Effector memory CD4-positive, alpha-beta T cell (primary cell): Measurements from ENCODE around the gene MEGF6.

Source experiments
- DNase-seq, 3 donors: peaks; one replicate each; pipeline ENCODE4 v3.0.0-alpha.2; 2020
- H3K27ac ChIP-seq: 2 replicates; pipeline ENCODE4 v1.7.0; 2013; ENCODE audit warnings: mild to moderate bottlenecking, low read length, moderate library complexity; ENCODE audit not compliant: insufficient read depth, poor library complexity, severe bottlenecking
- H3K27me3 ChIP-seq: replicated peaks from 2 replicates; pipeline ENCODE4 v1.7.0; 2013; ENCODE audit warnings: mild to moderate bottlenecking, low read length; ENCODE audit not compliant: insufficient read depth, control insufficient read depth, poor library complexity, severe bottlenecking
- H3K36me3 ChIP-seq: 2 replicates; pipeline ENCODE4 v1.7.0; 2013; ENCODE audit warnings: mild to moderate bottlenecking, low read length, moderate library complexity; ENCODE audit not compliant: control insufficient read depth, insufficient read depth
- H3K4me1 ChIP-seq: 2 replicates; pipeline ENCODE4 v1.7.0; 2013; ENCODE audit warnings: low read length, mild to moderate bottlenecking; ENCODE audit not compliant: control insufficient read depth, insufficient read depth, poor library complexity, severe bottlenecking
- H3K4me3 ChIP-seq: 2 replicates; pipeline ENCODE4 v1.7.0; 2013; ENCODE audit warnings: low read length, low read depth, mild to moderate bottlenecking; ENCODE audit not compliant: insufficient read depth, poor library complexity, severe bottlenecking
- H3K9me3 ChIP-seq: 2 replicates; pipeline ENCODE4 v1.7.0; 2013; ENCODE audit warnings: mild to moderate bottlenecking, low read length, moderate library complexity; ENCODE audit not compliant: control insufficient read depth

Gene MEGF6

DNA sequence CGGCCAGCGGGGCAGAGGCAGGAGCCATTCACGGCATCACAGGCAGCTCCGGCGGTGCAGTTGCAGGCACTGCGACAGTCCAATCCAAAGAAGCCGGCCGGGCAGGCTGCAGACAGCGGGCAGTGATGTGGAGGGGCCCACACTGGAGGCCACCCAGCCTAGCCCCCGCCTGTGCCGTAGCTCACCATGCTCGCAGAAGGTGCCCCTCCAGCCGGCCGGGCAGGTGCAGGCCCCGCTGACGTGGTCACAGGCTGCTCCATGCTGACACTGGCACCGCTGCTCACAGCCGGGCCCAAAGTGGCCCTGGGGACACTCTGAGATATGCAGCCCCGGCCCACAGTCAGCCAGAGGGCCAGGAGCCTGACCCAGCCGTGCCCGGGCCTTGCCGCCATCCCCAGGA, 111.7 kb downstream of the MEGF6 start:
- Histone ChIP-seq H3K27me3 (no peaks in the 10 kb centered on the region), H3K36me3 (peaks cover 2% of the 10 kb centered on the region), H3K4me1 (no peaks in the 10 kb centered on the region), H3K9me3 (no peaks in the 10 kb centered on the region), H3K4me3 (no peak overlapping the region), H3K27ac (no peak overlapping the region)
- no peak for DNase-seq

DNA sequence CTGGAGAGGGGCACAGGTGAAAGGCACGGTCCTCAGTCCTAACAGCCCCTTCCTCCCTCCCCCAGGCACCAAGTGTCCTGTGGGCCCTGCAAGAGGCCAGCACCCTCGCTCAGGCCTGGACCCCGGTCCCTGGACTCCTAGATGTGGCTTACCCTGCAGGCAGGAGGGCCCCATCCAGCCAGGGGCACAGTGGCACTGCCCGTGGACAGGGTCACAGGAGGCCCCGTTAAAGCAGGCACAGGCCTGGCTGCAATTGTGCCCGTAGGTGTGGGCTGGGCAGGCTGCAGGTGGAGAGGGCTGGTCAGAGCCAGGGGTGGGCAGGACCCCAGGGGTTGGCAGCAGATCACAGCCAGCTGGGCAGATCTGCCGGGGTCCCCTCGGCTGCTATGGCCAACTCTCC, 112.3 kb downstream of the MEGF6 start:
- DNase-seq: no peak
- H3K27me3 ChIP-seq: no peaks in the 10 kb centered on the region
- H3K27ac ChIP-seq: no peak overlapping the region
- no peaks in the 10 kb centered on the region for H3K4me1 ChIP-seq
- H3K4me3 ChIP-seq: no peak overlapping the region
- H3K9me3 ChIP-seq: no peaks in the 10 kb centered on the region
- no peaks in the 10 kb centered on the region for H3K36me3 ChIP-seq

DNA sequence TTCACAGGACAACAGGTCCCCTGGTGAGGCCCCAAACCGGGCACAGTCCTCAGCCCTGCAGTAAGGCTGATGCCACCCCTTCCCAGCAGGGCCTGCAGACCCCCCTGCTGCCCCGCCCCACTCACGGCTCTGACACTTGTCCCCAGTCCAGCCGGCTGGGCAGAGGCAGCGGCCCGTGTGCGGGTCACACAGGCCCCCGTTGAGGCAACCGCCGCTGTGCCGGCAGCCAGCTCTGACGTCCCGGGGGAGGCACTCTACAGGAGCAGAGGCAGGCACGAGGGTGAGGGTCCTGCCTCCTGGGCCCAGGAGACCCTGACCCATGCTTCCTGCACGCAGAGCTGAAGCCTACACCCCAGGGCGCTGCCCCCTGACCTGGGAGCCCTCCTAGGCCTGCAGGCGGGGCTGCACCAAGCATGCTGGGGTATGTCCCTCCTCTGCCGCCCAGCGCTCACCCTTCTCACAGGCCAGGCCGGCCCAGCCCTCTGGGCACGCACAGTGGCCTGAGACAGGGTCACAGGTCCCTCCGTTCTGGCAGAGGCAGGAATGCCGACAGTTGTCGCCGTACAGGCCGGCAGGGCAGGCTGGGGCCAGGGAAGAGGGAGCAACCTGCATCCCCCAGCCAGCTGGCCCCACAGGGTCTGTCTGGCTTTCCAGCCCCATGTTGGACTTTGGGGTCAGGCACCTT, 112.9 kb downstream of the MEGF6 start:
- no peak for DNase-seq
- Histone ChIP-seq H3K36me3 (no peaks in the 10 kb centered on the region), H3K27ac (no peak overlapping the region), H3K4me3 (no peak overlapping the region), H3K9me3 (no peaks in the 10 kb centered on the region), H3K4me1 (no peaks in the 10 kb centered on the region), H3K27me3 (no peaks in the 10 kb centered on the region)

DNA sequence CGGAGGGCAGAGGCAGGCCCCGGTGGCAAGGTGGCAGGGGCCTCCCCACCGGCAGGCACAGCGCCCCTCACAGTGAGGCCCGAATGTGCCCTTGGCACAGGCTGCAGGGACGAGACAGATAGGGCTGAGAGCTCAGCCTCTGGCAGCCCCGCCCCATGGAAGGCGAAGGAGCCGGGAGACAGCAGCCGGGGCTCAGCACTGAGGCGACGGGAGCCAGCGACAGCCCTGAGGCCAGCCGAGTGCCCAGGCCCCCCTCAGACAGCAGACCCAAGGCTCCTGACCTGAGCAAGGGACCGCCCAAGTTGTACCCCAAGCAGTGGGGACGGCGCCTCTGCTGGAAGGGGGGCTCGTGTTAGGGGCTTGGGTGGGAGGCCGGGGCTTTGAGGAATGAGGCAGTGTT, 113.8 kb downstream of the MEGF6 start:
- no peak overlapping the region for H3K27ac ChIP-seq
- no peak overlapping the region for H3K4me3 ChIP-seq
- no peaks in the 10 kb centered on the region for H3K36me3 ChIP-seq
- DNase-seq: no peak
- no peaks in the 10 kb centered on the region for H3K27me3 ChIP-seq
- H3K4me1 ChIP-seq: no peaks in the 10 kb centered on the region
- no peaks in the 10 kb centered on the region for H3K9me3 ChIP-seq

DNA sequence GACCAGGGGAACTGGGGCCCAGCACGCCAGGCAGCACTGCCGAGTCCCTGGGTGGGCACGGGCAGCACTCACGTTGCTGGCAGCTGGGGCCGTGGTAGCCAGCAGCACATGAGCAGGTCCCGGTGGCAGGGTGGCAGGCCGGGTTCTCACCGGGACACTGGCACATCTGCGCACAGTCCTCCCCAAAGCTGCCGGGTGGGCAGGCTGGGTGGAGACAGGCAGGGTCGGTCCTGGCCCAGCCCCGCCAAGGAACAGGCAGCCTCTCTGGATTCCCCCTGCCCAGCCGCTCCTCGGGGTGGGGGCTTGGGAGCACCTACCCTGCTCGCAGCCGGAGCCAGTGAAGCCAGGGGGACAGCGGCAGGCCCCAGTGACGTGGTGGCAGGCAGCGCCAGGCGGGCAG, 114.4 kb downstream of the MEGF6 start:
- no peak overlapping the region for H3K27ac ChIP-seq
- H3K27me3 ChIP-seq: no peaks in the 10 kb centered on the region
- H3K36me3 ChIP-seq: no peaks in the 10 kb centered on the region
- H3K4me1 ChIP-seq: no peaks in the 10 kb centered on the region
- H3K9me3 ChIP-seq: no peaks in the 10 kb centered on the region
- no peak for DNase-seq
- no peak overlapping the region for H3K4me3 ChIP-seq

DNA sequence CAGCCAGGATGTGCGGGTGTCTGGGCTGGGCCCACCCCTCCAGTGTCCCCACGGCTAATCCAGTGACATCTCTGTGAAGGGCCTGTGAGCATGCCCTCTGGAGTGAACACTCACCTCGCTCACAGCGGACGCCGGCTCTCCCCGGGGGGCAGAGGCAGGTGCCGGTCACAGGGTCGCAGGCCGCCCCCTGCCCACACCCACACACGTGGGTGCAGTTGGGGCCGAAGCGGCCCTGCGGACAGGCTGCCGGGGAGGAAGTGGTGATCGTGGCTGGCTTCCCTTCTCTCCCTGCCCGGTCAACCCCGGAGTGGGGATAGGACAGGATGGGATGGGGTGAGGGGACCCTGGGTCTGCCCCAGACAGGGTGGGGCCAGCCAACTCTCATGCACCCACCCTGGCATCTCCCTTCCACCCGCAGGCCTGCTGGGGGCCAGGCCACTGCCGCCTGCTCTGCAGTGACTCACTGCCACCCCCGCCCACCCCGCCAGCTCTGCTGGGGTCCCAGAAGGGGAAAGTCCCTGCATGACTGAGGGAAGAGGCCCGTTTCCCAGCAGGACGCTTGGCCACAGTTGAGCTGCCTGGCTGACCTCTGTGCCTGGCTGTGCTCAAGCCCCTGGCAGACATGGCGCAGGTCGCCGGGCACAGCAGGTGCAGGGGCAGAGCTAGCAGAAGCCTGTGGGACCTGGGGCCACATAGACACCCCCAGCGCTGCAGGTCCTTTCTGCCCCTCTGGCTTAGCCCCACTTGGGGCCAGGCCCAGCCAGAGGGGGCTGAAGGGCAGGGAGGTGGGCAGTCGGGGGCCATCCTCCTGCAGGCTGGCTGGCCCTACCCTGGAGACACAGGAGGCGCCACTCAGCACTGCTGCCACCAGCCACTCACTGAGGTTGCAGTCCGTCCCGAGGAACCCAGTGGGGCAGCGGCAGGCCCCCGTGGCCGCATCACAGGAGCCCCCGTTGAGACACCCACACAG, 115.2 kb downstream of the MEGF6 start:
- Histone ChIP-seq H3K36me3 (no peaks in the 10 kb centered on the region), H3K27ac (no peak overlapping the region), H3K9me3 (no peaks in the 10 kb centered on the region), H3K4me3 (no peak overlapping the region), H3K4me1 (no peaks in the 10 kb centered on the region), H3K27me3 (no peaks in the 10 kb centered on the region)
- no peak for DNase-seq

DNA sequence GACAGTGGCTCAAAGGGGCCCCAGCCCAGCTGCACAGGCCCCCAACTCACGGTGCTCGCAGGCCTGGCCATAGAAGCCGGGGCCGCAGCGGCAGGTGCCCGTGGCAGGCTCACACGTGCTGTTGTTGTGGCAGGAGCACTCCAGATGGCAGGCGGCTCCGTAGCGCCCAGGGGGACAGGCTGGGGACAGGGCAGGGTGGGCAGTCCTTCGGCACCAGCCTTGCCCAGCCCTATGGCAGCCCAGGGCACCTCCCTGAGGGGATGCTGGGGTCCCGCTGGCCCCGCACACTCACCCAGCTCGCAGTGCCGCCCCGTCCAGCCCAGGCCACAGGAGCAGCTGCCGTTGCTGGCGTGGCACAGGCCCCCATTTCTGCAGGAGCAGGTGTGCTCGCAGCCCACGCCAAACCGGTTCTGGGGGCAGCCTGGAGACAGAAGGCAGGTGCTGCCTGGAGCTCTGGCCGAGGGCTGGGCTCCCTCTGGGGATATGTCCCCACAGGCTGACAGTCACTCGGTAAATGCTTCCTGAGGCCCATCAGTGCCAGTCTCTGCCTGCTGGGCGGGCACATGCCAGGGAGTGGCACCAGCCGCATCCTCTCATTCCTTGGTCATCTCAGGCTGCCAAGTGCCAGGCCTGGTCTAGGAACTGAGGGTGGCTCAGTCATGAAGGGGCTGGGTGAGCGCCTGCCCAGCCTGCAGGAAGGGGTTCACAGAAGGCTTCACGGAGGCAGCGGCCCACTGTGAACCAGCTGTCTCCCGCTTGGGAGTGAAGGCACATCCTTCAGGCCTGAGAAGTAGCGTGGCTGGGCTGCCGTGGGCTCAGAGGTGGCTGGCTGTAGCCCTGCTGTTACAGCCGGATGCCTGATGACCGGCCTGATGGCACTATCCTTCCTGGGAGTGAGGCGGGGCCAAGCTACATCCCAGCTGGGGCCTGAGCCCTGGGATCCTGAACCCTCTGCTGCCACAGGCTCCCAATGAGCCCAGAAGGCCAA, 116.7 kb downstream of the MEGF6 start:
- Histone ChIP-seq H3K36me3 (peaks cover 5% of the 10 kb centered on the region), H3K4me3 (no peak overlapping the region), H3K27me3 (no peaks in the 10 kb centered on the region), H3K4me1 (no peaks in the 10 kb centered on the region), H3K9me3 (no peaks in the 10 kb centered on the region), H3K27ac (no peak overlapping the region)
- no peak for DNase-seq

DNA sequence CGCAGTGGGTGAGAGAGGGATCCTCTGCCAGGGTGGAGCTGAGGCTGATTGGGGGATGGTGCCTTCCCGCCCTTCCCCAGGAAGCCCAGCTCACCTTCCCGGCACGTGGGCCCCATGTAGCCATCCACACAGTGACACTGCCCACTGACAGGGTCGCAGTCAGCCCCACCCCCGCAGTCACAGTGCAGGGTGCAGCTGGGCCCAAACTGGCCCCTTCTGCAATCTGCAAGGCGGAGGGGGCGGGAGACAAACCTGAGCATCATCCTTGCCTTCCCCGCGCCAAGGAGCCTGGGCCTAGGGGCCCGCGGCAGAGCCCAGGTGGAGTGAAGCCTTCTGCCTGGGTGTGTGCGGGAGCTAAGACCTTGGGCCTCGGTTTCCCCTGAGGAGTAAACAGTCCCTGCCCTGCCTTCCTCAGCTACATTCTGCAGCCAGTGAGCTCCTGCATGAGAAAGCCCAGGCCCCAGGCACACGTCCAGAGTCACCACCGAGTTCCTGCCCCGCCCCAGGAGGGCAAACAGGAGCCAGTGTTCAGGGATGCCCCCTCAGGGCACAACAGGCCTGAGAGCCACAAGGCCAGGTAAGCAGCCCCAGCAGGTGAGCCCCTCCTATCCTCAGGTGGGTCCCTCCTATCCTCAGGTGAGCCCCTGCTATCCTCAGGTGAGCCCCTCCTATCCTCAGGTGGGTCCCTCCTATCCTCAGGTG, 118.6 kb downstream of the MEGF6 start:
- no peak for DNase-seq
- Histone ChIP-seq H3K36me3 (peaks cover 5% of the 10 kb centered on the region), H3K4me1 (no peaks in the 10 kb centered on the region), H3K9me3 (peaks cover 6% of the 10 kb centered on the region), H3K27me3 (no peaks in the 10 kb centered on the region), H3K4me3 (no peak overlapping the region), H3K27ac (no peak overlapping the region)
